Tibial artery (tissue), 4 donors: Measurements from ENCODE around the gene CARD14.

ENCODE experiments used
- DNase-seq, 2 donors: peaks; one replicate each; pipeline ENCODE4 v3.0.0-alpha.2; 2019
- H3K27ac ChIP-seq, 2 donors: fragments of 200-600 bp; sonication (generic) in 1 of 2; 1 replicate in 1 of 2; 2 replicates in 1 of 2; pipeline ENCODE4 v1.5.1; 2018 to 2019; ENCODE audit warnings: mild to moderate bottlenecking in 1 of 2
- H3K27me3 ChIP-seq, 2 donors: fragments of 200-600 bp; sonication (generic) in 1 of 2; one replicate each; pipeline versions ENCODE4 v1.5.1 to v1.6.0; 2016 to 2019
- H3K36me3 ChIP-seq, 3 donors: fragments of 200-600 bp; sonication (generic) in 2 of 3; one replicate each; pipeline ENCODE4 v1.5.1; 2016 to 2019; ENCODE audit warnings: mild to moderate bottlenecking in 2 of 3
- H3K4me1 ChIP-seq, 4 donors: fragments of 200-600 bp; sonication (generic) in 2 of 4; 1 replicate in 3 of 4; 2 replicates in 1 of 4; pipeline ENCODE4 v1.5.1; 2016 to 2019
- H3K4me3 ChIP-seq, 2 donors: fragments of 200-600 bp; sonication (generic) in 1 of 2; 1 replicate in 1 of 2; 2 replicates in 1 of 2; pipeline ENCODE4 v1.5.1; 2018 to 2019; ENCODE audit warnings: mild to moderate bottlenecking in 2 of 2
- H3K9me3 ChIP-seq, 3 donors: fragments of 200-600 bp; sonication (generic) in 1 of 3; one replicate each; pipeline ENCODE4 v1.5.1; 2016 to 2019
- CTCF ChIP-seq, 2 experiments: fragments of 200-600 bp in 1 of 2; fragments of 450-650 bp in 1 of 2; IDR thresholded peaks; one replicate each; pipeline ENCODE4 v1.5.1; 2017 to 2019; ENCODE audit warnings: antibody characterized with exemption in 2 of 2, mild to moderate bottlenecking in 1 of 2, moderate library complexity in 1 of 2
- intact Hi-C: fragments of 100-400 bp; cut with DNase I; formaldehyde crosslinking; loops from one replicate; pipeline ENCODE4 v1.15.0; 2023; ENCODE audit warnings: low total_unique reads

Gene CARD14

GRCh38 chr17:80220736-80221215 is 50.9 kb downstream of the CARD14 start:
- Histone ChIP-seq H3K9me3 (no peaks in the 10 kb centered on the region), H3K4me1 (peaks cover 0 to 29% (median 21%) of the 10 kb centered on the region in 4 donors), H3K27me3 (no peaks in the 10 kb centered on the region), H3K4me3 (peak overlapping the region; percentile 81 to 93), H3K36me3 (peaks cover 0 to 40% (median 22%) of the 10 kb centered on the region in 3 donors), H3K27ac (peak overlapping the region; percentile 78 to 82)
- intact Hi-C loops, result no loop called here
- TF ChIP-seq CTCF (IDR thresholded peaks at IDR 0.05), result no peak
- no peak for DNase-seq

GRCh38 chr17:80221351-80222105 is 51.7 kb downstream of the CARD14 start:
- Histone ChIP-seq H3K4me1 (peaks cover 0 to 29% (median 21%) of the 10 kb centered on the region in 4 donors), H3K27me3 (no peaks in the 10 kb centered on the region), H3K36me3 (peaks cover 0 to 40% (median 21%) of the 10 kb centered on the region in 3 donors), H3K4me3 (peak overlapping the region; percentile 81 to 93), H3K27ac (peak overlapping the region; percentile 78 to 82), H3K9me3 (no peaks in the 10 kb centered on the region)
- intact Hi-C loops, result no loop called here
- no peak for DNase-seq
- no peak for TF ChIP-seq CTCF (IDR thresholded peaks at IDR 0.05)

- Histone ChIP-seq H3K27ac (no peak overlapping the region), H3K9me3 (no peaks in the 10 kb centered on the region), H3K27me3 (no peaks in the 10 kb centered on the region), H3K4me1 (peaks cover 0 to 29% (median 21%) of the 10 kb centered on the region in 4 donors), H3K36me3 (peaks cover 0 to 39% (median 23%) of the 10 kb centered on the region in 3 donors), H3K4me3 (no peak overlapping the region)
- intact Hi-C loops, result no loop called here
- DNase-seq, result no peak
- no peak for TF ChIP-seq CTCF (IDR thresholded peaks at IDR 0.05)
Observed at GRCh38 chr17:80222376-80223141, 52.7 kb downstream of the CARD14 start.

- H3K4me3 ChIP-seq, result no peak overlapping the region
- peaks cover 2 to 40% (median 27%) of the 10 kb centered on the region in 3 donors for H3K36me3 ChIP-seq
- no peak for TF ChIP-seq CTCF (IDR thresholded peaks at IDR 0.05)
- no peaks in the 10 kb centered on the region for H3K27me3 ChIP-seq
- intact Hi-C loops, result no loop called here
- no peak for DNase-seq
- H3K4me1 ChIP-seq, result peaks cover 0 to 29% (median 21%) of the 10 kb centered on the region in 4 donors
- no peak overlapping the region for H3K27ac ChIP-seq
- no peaks in the 10 kb centered on the region for H3K9me3 ChIP-seq
Observed at GRCh38 chr17:80223142-80223815, 53.4 kb downstream of the CARD14 start.

GRCh38 chr17:80223838-80224497 is 54.1 kb downstream of the CARD14 start:
- Histone ChIP-seq H3K36me3 (peaks cover 7 to 47% (median 33%) of the 10 kb centered on the region in 3 donors), H3K27ac (no peak overlapping the region), H3K9me3 (no peaks in the 10 kb centered on the region), H3K4me3 (no peak overlapping the region), H3K4me1 (peaks cover 0 to 29% (median 21%) of the 10 kb centered on the region in 4 donors), H3K27me3 (no peaks in the 10 kb centered on the region)
- intact Hi-C loops, result no loop called here
- TF ChIP-seq CTCF (IDR thresholded peaks at IDR 0.05), result no peak
- DNase-seq, result no peak
